RWPE2 (cell line): ENCODE results near the gene SOWAHA.

Experiments
- ATAC-seq: fragments of 200-7000 bp; cut with Tn5 transposase; 3 replicates; pipeline ENCODE4 v1.9.1; 2021; ENCODE audit warnings: low read depth
- DNase-seq: peaks from one replicate; pipeline ENCODE4 v3.0.0-alpha.2; 2020; ENCODE audit warnings: low spot score
- H3K27ac ChIP-seq: fragments of 450-650 bp; 2 replicates; pipeline ENCODE4 v1.5.1; 2017; ENCODE audit warnings: mild to moderate bottlenecking; ENCODE audit not compliant: poor library complexity, severe bottlenecking
- H3K27me3 ChIP-seq: fragments of 250-450 bp; sonication (Bioruptor Pico); 2 replicates; pipeline ENCODE4 v1.5.1; 2021; ENCODE audit warnings: mild to moderate bottlenecking, moderate library complexity; ENCODE audit not compliant: insufficient read depth, poor library complexity, severe bottlenecking
- H3K36me3 ChIP-seq: fragments of 250-450 bp; sonication (Bioruptor Pico); 2 replicates; pipeline ENCODE4 v1.5.1; 2020; ENCODE audit warnings: low read depth, mild to moderate bottlenecking, moderate library complexity
- H3K4me1 ChIP-seq: fragments of 250-450 bp; sonication (Bioruptor Pico); 2 replicates; pipeline ENCODE4 v1.5.1; 2021; ENCODE audit warnings: mild to moderate bottlenecking, moderate library complexity; ENCODE audit not compliant: insufficient read depth, poor library complexity, severe bottlenecking
- H3K4me3 ChIP-seq: fragments of 250-450 bp; sonication (Bioruptor Pico); 2 replicates; pipeline ENCODE4 v1.5.1; 2021; ENCODE audit warnings: mild to moderate bottlenecking, moderate library complexity; ENCODE audit not compliant: severe bottlenecking
- H3K9me3 ChIP-seq: fragments of 250-450 bp; sonication (Bioruptor Pico); 2 replicates; pipeline ENCODE4 v1.5.1; 2021; ENCODE audit warnings: mild to moderate bottlenecking, moderate library complexity; ENCODE audit not compliant: severe bottlenecking
- CTCF ChIP-seq: fragments of 450-650 bp; IDR thresholded peaks from one replicate; pipeline ENCODE4 v1.5.1; 2017; ENCODE audit warnings: mild to moderate bottlenecking, moderate library complexity; ENCODE audit not compliant: poor library complexity, severe bottlenecking

The SOWAHA gene

GRCh38 chr5:132781029-132781428 is 32.1 kb upstream of the SOWAHA start:
- no peak overlapping the region for H3K27ac ChIP-seq
- H3K9me3 ChIP-seq: no peaks in the 10 kb centered on the region
- H3K4me1 ChIP-seq: peaks cover 14% of the 10 kb centered on the region
- H3K36me3 ChIP-seq: no peaks in the 10 kb centered on the region
- ATAC-seq: no peak
- no peak for DNase-seq
- no peaks in the 10 kb centered on the region for H3K27me3 ChIP-seq
- no peak for TF ChIP-seq CTCF
- no peak overlapping the region for H3K4me3 ChIP-seq

GRCh38 chr5:132782101-132782500 is 31.0 kb upstream of the SOWAHA start:
- no peak overlapping the region for H3K4me3 ChIP-seq
- no peaks in the 10 kb centered on the region for H3K36me3 ChIP-seq
- peaks cover 14% of the 10 kb centered on the region for H3K4me1 ChIP-seq
- no peak for TF ChIP-seq CTCF
- H3K9me3 ChIP-seq: no peaks in the 10 kb centered on the region
- H3K27me3 ChIP-seq: no peaks in the 10 kb centered on the region
- peak; percentile 72 for ATAC-seq
- peak; percentile 23 for DNase-seq
- H3K27ac ChIP-seq: peak overlapping the region; percentile 18

- no peak for TF ChIP-seq CTCF
- Histone ChIP-seq H3K27ac (no peak overlapping the region), H3K27me3 (no peaks in the 10 kb centered on the region), H3K36me3 (no peaks in the 10 kb centered on the region), H3K4me3 (no peak overlapping the region), H3K9me3 (no peaks in the 10 kb centered on the region), H3K4me1 (peaks cover 14% of the 10 kb centered on the region)
- no peak for ATAC-seq
- DNase-seq: no peak
These were observed 27.7 kb upstream of the SOWAHA start for GRCh38 chr5:132785365-132785764.

- Histone ChIP-seq H3K4me1 (peaks cover 14% of the 10 kb centered on the region), H3K27ac (no peak overlapping the region), H3K9me3 (no peaks in the 10 kb centered on the region), H3K27me3 (no peaks in the 10 kb centered on the region), H3K4me3 (no peak overlapping the region), H3K36me3 (no peaks in the 10 kb centered on the region)
- ATAC-seq: no peak
- DNase-seq: no peak
- no peak for TF ChIP-seq CTCF
These were observed 27.2 kb upstream of the SOWAHA start for GRCh38 chr5:132785864-132786263.

GRCh38 chr5:132787076-132787475 is 26.0 kb upstream of the SOWAHA start:
- no peaks in the 10 kb centered on the region for H3K36me3 ChIP-seq
- H3K4me1 ChIP-seq: peaks cover 11% of the 10 kb centered on the region
- no peaks in the 10 kb centered on the region for H3K9me3 ChIP-seq
- no peak overlapping the region for H3K4me3 ChIP-seq
- DNase-seq: no peak
- no peak overlapping the region for H3K27ac ChIP-seq
- H3K27me3 ChIP-seq: no peaks in the 10 kb centered on the region
- ATAC-seq: no peak
- no peak for TF ChIP-seq CTCF
